Right ventricle myocardium superior (tissue), 1 donor: ENCODE data around the gene ELP6. TPM values are rescaled to one million over a fixed set of nuclear protein-coding genes. Genes with fewer than 3 reads are reported as not detected.

Experiments
- ATAC-seq: fragments of 200-7000 bp; cut with Tn5 transposase; one replicate; pipeline ENCODE4 v1.9.1; 2020; ENCODE audit warnings: mild to moderate bottlenecking; ENCODE audit not compliant: poor library complexity
- DNase-seq: peaks from one replicate; pipeline ENCODE4 v3.0.0-alpha.2; 2020
- intact Hi-C: fragments of 100-400 bp; cut with DNase I; formaldehyde crosslinking; loops from one replicate; pipeline ENCODE4 v1.11.2; 2022
- long read RNA-seq: library from polyadenylated mRNA; unstranded; transcript quantifications from one replicate; pipeline ENCODE4 v2.0.0, GENCODE V29; 2021
- total RNA-seq: library from RNA; stranded (reverse); fragmentation: NEBNext Ultra II Directional; extraction: Animal tissue kit (Norgen Biotek cat#: 25700); gene quantifications from one replicate; pipeline ENCODE4 v1.2.1, GENCODE V29; 2021
- donor health status: DM: no; HTN: yes; CAD: no; lungs with severe emphysema.

The ELP6 gene, protein sequence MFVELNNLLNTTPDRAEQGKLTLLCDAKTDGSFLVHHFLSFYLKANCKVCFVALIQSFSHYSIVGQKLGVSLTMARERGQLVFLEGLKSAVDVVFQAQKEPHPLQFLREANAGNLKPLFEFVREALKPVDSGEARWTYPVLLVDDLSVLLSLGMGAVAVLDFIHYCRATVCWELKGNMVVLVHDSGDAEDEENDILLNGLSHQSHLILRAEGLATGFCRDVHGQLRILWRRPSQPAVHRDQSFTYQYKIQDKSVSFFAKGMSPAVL
- total RNA-seq: 20.1 TPM
- long read RNA-seq, transcript ELP6-205 (7 exons, 880 nt): minor isoform, 8 of 35 reads
- long read RNA-seq, transcript ELP6-201 (7 exons, 1,401 nt): major isoform, 17 of 35 reads
- long read RNA-seq, partial matches to known transcripts: 0 of 35 reads
- long read RNA-seq, other reads (novel, unspliced or antisense): 10 of 35 reads

DNA sequence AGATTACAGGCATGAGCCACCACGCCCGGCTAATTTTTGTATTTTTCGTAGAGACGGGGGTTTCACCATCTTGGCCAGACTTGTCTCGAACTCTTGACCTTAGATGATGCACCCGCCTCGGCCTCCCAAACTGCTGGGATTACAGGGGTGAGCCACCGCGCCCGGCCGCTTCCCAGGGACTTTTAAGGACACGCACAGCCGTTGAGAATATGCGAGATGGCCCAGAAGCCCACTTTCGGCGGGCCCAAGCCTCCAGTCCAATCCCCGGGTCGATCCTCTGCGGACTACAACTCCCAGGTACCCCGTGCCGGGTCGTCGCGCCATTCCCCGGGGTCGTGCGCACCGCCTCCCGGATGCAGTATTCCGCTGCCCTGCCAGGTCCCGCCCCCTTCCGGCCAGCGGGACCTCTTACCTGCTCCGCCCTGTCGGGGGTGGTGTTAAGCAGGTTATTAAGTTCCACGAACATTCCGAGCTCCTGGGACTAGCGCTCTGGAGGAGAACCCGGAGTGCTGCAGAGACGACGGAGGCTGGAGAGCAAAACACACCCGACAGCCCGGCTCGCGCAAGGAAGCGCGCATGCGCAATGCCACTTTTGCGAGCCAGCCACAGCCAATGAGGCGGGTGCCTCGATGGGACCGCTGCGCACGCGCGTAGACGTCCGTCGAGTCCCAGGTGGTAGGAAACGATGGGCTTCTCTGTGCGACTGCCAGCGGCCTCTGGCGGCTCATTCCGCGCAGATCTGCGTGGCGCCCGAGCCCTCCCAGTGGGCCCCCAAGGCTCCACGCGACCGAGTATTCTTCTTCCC lies at the start of gene ELP6:
Gene ELP6 (minus strand): TSS at position 588 of the 805 bp plus-strand sequence. CDS start 122 bp downstream, at position 466.
- peak; percentile 98 for DNase-seq
- ATAC-seq: peak; percentile 99
- intact Hi-C loops: no loop called here

DNA sequence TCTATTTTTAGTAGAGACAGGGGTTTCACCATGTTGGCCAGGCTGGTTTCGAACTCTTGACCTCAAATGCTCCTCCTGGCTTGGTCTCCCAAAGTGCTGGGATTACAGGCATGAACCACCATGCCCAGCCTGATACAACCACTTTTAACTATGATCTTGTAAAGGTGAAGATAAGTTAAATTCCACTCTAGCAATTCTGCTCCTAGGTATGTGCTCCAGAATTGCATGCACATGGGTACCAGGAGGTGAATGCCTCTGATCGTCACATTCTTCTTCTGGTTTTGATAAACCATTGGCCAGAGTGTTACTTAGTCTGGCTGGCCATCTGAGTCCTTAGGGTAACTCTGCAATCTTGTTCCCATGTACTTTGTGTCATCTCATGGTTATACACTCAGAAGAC lies 42.8 kb upstream of the ELP6 start:
- no peak for DNase-seq
- ATAC-seq: no peak
- intact Hi-C loops: no loop called here

DNA sequence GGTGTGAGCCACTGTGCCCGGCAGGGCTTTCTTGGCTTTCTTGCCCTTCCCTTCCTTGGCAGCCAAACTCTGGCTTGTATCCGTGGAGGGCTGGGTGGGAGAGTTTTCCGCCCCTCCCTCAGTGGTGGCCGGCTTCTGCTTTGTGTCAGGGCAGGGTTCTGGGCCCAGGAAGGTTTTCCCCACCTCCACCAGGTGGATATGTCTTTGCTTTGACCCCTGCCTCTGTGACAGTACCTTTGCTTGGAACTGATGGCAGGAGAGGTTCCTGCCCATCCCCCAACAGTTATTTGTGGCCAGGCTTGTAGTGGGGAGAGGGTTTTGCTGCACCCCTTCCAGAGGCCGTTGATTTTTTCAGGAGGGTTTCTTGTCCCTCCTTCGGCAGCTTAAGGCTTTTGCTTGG lies 40.8 kb upstream of the ELP6 start:
- ATAC-seq: no peak
- DNase-seq: no peak
- intact Hi-C loops: no loop called here

DNA sequence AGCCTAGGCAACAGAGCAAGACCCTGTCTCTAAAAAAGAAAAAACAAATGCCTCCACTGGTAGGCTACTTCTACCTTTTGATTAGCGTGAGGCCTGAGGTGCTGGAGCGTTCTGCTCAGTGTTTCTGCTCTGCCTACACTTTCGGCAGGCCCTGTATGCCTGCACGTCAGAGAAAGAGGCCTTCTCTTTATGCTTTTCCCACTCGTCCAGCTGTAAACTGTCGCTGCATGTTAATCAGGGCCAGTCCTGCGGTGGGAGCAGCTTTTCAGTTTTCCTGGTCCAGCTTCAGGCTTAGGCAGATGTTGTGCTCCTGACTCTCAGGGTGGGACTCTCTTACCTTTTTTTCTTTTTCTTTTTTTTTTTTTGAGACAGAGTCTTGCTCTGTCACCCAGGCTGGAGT lies 39.9 kb upstream of the ELP6 start:
- intact Hi-C loops: no loop called here
- no peak for ATAC-seq
- no peak for DNase-seq

DNA sequence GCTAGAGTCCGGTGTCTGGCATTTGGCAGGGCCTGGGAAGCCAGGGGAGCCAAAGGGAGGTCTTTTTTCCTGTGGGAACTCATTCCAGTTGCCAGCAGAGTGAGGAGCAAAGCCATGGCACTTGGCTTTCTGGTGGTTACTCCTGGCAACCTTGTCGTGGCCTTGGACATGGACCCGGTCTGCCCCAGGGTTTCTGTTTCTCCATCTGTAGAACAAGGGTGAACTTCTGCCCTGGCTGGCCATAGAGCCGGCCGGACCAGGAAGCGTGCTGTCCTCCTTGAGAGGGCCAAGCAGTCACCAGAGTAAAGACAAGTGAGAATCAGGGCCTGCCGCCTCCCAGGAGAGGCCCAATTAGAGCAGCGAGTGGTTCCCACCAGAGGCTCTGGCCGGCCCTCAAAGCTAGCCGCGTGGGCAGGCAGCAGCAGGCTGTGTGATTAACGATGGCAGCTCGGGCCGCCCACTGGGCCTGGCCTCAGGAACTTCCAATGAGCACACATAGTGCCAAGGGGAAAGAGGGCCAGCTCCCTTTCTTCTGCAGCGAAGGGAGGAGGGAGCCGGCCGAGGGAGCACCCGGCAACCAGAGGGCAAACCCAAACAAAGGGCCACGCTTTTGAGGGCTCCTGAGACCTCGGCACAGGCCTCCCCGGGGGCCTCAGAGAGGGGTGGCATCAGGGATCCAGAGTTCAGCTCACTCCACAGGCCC lies 29.1 kb upstream of the ELP6 start:
- intact Hi-C loops: no loop called here
- DNase-seq (no peak), ATAC-seq (no peak)

DNA sequence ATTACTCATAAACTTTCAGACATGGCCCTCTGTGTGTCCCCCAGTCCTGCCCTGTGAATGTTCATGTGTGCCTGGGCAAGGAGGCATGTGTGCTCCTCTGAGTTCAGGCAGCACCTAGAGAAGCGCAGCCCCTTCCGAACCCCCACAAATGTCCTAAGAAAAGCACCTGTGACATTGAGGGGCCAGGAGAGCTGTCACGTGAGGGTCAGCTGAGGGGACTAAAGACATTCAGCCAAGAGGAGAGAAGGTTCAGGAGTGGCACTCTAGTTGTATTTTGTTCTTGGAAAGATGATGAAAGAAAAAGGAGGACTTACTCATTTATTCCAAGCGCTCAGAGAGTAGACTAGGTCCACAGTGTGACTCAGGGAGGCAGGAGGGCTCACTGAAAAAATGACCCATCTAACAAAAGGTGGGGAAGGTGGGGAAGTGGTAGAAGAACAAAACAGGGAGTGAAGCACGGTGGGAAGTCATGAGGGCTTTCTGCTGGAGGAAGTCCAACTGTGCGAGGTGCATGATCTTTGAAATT lies 28.1 kb upstream of the ELP6 start:
- intact Hi-C loops: no loop called here
- DNase-seq (no peak), ATAC-seq (no peak)

DNA sequence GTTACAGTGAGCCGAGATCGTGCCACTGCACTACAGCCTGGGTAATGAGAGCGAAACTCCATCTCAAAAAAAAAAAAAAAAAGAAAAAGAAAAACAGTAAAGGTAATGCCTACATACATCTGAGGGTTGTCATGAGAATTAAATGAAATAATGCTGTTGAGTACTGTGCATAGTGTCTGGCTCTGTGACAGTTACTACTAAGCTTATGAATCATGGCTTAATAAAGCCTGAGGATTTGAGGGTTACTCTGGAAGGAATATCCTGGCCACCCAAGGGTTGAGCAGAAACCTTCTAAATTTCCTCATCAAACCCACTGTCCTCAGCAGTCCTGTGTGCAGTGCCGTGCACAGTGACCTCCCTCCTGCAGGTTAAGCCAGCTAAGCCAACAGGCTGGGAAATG lies 26.8 kb upstream of the ELP6 start:
- no peak for DNase-seq
- intact Hi-C loops: no loop called here
- ATAC-seq: no peak

DNA sequence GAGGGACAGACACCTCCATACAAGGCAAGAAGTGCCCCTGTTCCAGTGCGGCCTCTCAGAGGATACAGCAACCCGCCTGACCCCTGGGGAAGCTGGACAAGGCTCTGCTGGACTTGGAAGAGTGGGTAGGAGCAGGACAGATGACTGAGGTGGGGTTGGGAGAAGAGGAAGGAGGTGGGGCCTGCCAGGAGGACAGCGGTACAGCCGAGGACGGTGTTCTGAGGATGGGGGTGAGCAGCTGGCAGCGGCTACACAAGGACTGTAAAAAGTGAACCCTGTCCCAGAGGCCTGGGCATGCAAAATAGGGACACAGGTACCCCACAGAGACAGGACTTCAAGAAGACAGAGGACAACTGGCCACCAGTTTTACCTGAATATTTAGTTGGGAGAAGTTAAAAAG lies 23.5 kb upstream of the ELP6 start:
- ATAC-seq: no peak

DNA sequence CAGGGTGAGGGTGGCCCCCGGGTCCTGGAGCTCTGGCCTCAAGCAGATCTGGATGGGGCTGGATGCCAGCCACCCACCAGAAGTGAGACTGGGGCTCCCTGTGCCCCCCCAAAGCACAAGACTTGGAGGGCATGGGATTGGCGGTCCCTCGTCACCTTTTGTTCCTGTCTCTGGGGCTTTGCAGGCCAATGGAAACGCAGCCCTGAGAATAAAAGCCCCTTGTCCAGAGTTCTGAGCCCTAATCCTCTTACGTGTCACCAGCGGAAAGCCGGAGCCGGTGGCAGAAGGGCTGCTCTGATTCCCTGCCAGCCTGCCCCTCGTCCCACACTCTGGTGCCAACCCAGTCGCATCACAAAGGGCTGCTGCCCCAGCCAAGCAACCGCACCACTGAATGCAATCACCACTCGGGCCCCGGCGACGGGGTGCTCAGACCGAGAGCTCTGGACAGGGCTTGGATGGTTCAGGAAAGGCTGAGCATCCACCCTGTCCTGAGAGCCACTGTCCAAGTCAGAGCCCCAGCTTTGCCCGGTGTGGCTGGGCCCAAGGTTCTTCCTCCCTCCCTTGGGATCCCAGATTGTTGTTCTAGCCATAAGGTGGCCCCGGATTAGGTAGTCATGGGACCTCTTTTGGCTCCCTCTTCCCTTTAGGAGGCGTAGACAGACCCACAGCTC lies 22.8 kb upstream of the ELP6 start:
- no peak for ATAC-seq
- intact Hi-C loops: no loop called here
- no peak for DNase-seq

More for the DNA sequence above, 23.5 kb upstream of the ELP6 start:
- DNase-seq: no peak
- intact Hi-C loops: no loop called here

DNA sequence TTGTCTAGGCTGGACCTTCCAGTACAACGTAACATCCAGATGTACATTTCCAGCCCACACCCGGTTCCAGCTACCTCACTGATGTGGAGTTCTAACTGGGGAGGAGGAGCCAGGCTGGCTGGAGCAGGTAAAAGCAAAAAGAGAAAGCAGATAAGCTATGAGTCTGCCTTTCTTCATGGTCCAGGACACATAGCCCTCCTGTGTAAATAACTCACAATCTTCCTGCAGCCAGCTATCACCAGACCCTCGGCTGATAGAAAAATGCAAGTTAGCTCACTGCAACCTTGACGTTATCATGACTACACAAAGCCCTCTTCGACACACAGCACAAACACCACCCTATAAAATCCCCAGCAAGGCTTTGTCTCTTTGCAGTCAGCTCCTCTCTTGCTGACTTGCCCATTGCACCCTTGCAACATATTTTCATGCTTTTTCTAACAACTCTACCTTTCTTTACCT lies 20.5 kb upstream of the ELP6 start:
- ATAC-seq (no peak), DNase-seq (no peak)
- intact Hi-C loops: no loop called here

DNA sequence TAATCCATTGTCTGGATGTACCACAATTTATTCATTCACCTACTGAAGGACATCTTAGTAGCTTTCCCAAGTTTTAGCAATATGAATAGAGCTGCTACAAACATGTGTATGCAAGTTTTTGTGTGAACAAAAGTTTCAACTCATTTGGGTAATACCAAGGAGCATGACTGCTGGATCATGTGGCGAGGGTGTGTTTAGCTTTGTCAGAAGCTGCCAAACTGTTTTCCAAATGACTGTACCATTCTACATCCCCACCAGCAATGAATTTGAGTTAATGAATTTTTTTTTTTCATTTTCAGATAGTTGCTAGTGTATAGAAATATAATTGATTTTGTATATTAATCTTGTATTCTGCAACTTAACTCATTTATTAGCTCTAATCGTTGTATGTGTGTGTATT lies 20.0 kb upstream of the ELP6 start:
- DNase-seq (no peak), ATAC-seq (no peak)
- intact Hi-C loops: no loop called here

DNA sequence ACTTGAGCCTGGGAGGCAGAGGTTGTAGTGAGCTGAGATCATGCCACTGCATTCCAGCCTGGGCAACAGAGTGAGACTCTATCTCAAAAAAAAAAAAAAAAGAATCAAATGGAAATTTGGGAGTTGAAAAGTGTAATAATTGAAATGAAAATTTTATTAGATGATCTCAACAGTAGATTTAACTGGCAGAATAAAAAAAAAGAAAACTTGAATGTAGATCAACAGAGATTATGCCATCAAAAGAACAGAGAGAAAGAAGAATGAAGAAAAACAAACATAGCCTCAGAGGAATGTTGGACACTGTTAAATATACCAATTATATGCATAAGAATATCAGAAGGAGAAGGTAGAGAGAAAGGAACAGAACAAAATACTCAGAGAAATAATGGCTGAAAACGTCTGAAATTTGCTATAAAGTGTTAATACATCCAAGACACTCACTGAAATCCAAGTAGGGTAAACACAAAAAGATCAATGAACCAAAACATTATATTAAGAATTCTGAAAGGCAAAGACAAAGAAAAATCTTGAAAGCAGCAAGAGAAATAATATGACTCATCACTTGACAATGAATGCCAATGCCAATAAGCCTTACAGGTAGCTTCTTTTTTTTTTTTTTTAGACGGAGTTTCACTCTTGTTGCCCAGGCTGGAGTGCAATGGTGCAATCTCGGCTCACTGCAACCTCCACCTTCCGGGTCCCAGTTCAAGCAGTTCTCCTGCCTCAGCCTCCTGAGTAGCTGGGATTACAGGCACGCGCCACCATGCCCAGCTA lies 14.6 kb upstream of the ELP6 start:
- intact Hi-C loops: loop anchor here (10.0 kb wide), 1 partner anchor 137 kb away; no protein-coding TSS in a partner anchor
- ATAC-seq (no peak), DNase-seq (no peak)

DNA sequence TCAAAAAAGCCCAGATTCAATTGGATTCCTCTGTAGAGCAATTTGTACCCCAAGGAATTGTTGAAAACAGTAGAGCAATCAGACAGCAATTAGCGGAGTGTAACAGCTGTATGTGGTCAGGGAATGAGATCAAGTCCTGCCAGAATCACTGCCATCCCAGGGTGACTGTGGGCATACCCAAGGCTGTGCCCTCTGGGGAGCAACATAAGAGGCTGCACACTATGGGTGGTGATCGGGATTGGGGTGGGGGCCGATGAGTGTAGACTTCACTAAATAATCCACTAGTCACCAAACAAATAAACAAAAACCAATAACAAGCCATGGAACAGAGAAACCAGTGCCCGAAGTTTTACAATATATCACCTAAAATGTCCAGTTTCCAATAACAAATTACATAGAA lies 12.1 kb upstream of the ELP6 start:
- no peak for ATAC-seq
- intact Hi-C loops: loop anchor here (10.0 kb wide), 1 partner anchor 139 kb away; no protein-coding TSS in a partner anchor
- no peak for DNase-seq

DNA sequence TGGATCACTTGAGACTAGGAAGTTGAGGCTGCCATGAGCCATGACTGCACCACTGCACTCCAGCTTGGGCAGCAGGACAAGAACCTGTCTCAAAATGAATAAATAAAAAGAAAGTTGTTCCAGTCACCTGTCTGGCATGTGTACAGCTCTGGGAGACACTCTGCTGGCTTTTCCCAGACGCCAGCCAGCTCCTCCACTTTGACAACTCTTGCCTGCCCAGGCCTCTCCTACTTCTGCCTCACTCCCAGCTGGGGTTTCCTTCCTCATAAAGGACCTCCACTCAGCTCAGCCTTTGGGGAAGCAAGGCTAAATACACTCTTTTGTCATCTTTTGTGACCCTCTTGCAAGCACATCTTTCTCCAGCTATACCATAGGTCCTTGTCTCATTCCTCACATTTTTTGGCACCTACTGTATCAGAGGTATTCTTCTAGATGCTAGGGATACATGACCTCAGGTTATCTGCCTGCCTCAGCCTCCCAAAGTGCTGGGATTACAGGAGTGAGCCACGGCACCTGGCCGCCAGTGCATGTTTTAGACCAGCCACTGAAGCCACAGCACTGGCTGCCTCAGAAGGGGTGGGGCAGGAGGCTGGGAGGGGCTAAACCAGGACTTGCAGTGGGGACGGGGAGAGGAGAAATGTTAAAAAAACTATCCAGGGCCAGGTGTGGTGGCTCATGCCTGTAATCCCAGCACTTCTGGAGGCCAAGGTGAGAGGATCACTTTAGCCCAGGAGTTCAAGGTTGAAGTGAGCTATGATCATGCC lies 10.0 kb upstream of the ELP6 start:
- DNase-seq (no peak), ATAC-seq (no peak)
- intact Hi-C loops: loop anchor here (2.0 to 10.0 kb wide), 2 partner anchors 141 to 265 kb away; no protein-coding TSS in a partner anchor

DNA sequence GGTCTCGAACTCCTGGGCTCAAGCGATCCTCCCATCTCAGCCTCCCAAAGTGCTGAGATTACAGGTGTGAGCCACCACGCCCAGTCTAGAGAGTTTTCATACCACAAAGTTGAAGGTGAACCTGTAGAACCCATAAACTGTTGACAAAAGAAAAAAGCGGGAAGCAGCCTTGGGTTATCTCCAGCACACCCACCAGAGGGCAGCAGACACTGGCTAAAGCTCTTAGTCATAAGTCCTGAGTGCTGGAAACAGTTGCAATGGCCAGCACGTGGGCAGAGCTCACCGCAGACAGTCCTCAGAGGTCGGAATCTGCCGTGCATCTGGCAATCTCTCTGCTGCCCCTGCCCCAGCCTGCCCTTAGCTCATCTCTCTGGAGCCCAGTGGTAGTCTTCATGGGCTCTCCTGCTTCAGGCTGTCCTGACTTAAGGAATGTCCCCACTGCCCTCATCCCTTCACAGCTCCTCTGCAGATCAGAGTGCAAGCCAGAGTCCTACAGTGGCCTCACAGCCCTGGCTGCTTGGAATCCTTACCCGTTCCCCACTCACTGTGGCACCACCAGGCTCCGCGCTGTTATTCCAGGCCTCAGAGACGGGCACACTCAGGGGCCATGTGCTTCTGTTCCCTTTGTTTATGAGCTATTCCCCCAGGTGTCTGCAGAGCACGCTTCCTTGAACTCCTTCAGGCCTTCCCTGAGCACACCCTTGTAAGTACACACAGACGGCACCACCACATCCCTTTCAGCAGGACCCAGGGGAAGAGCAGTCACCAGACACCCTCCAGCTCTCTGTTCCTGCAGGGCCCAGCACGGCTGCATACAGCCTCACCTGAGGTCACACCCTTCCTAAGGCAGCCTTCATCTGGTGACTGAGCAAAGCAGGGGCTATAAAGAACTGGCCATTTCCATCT lies 8.8 kb upstream of the ELP6 start:
- intact Hi-C loops: loop anchor here (2.0 to 10.0 kb wide), 2 partner anchors 142 to 266 kb away; no protein-coding TSS in a partner anchor
- ATAC-seq (peak; percentile 98), DNase-seq (peak; percentile 87)

DNA sequence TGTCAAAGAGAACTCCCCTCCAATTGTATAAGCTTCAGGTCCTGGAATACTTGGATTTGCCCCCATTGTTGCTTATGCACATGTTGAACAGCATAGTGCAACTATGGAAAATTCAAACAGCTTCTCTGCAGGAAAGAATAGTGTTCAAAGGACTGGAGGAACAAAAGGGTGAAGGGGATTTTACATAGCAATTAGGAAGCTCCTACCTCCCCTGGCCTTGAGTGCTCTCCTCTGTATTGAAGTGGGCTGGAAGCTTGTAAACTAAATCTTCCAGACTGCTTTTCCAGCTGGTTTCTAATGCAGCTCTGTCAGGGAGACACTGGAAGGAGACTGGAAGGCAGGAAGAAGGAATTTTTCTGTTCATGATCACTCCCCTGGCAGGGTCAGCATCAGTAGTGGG lies 7.2 kb upstream of the ELP6 start:
- ATAC-seq (no peak), DNase-seq (no peak)
- intact Hi-C loops: loop anchor here (10.0 kb wide), 1 partner anchor 144 kb away; no protein-coding TSS in a partner anchor
